ENCODE results near the gene OR6B2. TPM values are rescaled to one million over a fixed set of nuclear protein-coding genes. Genes with fewer than 3 reads are reported as not detected.

The OR6B2 gene
- total and polyA plus RNA-seq, 5 donors from 2014 or later, result not detected

DNA sequence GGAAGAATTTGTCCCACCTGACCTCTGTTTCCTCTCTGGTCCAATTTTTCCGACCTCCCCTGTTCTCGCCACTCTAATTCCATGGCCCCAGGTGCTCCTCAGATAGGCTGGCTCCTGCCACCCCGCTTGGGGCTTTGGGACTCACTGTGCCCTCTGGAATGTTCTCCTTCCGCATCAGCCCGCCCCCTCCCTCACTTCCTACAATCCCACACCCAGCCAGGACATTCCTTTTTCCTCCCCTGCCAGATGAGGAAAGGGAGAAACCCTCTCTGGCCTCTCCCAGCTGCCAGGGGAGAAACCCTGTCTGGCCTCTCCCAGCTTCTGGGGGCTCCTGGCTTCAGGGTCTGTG is 3.1 kb upstream of the OR6B2 start:
- Histone ChIP-seq H3K27me3 (ENCODE audit: control insufficient read depth, insufficient read depth, low read length) (peaks cover 12% of the 10 kb centered on the region), H3K9me3 (ENCODE audit: control insufficient read depth in 2 of 2, low read length in 2 of 2) (no peaks in the 10 kb centered on the region), H3K36me3 (ENCODE audit: control insufficient read depth, insufficient read depth, low read length) (no peaks in the 10 kb centered on the region), H3K4me1 (ENCODE audit: control insufficient read depth, insufficient read depth, low read length, poor library complexity, severe bottlenecking) (no peaks in the 10 kb centered on the region), H3K4me3 (ENCODE audit: low read depth, low read length) (no peak overlapping the region), H3K27ac (ENCODE audit: insufficient read depth, low read length, poor library complexity, severe bottlenecking) (no peak overlapping the region)
- Mint-ChIP-seq H3K9me3 (no peaks in the 10 kb centered on the region), H3K4me1 (no peaks in the 10 kb centered on the region), H3K27me3 (peaks cover 22% of the 10 kb centered on the region), H3K4me3 (no peak overlapping the region), H3K36me3 (no peaks in the 10 kb centered on the region), H3K27ac (no peak overlapping the region)
- no peak for ATAC-seq (ENCODE audit: low read depth in 2 of 2)
- DNase-seq, result no peak

DNA sequence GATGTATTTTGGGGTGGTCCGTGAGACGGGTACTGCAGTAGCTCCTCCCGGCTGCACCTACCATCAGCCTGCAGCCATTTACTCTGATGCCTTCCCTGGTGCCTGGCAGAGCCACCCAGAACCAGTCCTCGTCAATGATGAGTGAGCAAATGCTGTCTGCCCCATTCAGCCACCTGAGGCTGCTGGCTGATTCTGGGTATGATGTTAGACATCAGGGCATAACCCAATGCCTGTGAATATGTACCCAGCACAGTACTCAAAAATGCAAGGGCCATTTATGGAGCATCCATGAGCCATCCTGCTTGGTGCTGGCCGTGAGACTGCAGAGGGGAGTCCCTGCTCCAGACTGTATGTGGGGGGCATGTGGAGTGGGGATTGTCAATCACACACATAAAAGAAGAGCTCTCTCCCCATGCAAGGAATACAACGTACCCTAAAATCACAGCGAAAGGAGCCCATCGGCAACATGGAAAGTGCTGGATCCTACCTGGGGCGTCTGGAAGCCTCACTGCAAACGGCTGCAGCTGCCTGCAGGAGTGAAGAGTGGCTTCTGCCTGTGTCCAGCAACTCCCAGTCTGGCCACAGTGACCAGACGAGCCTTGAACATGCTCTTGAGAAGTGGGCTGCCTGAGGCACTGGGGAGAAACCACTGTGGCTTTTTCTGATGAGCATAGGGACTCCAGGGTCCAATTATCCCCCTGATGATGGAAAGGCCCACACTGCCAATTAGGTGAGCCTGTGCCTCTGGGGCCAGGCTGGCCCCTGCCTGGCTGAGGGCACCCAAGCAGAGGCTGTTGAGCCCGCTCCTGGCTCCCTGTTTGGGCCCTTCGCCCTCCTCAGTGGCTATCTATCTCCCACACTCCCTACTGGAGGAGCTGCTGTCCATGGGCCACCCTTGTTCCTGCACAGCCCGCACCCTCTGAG is 2.4 kb upstream of the OR6B2 start:
- Histone ChIP-seq H3K9me3 (ENCODE audit: control insufficient read depth in 2 of 2, low read length in 2 of 2) (no peaks in the 10 kb centered on the region), H3K4me3 (ENCODE audit: low read depth, low read length) (no peak overlapping the region), H3K27me3 (ENCODE audit: control insufficient read depth, insufficient read depth, low read length) (peaks cover 9% of the 10 kb centered on the region), H3K4me1 (ENCODE audit: control insufficient read depth, insufficient read depth, low read length, poor library complexity, severe bottlenecking) (no peaks in the 10 kb centered on the region), H3K36me3 (ENCODE audit: control insufficient read depth, insufficient read depth, low read length) (no peaks in the 10 kb centered on the region), H3K27ac (ENCODE audit: insufficient read depth, low read length, poor library complexity, severe bottlenecking) (no peak overlapping the region)
- H3K9me3 Mint-ChIP-seq, result no peaks in the 10 kb centered on the region
- no peaks in the 10 kb centered on the region for H3K36me3 Mint-ChIP-seq
- H3K4me3 Mint-ChIP-seq, result no peak overlapping the region
- peaks cover 24% of the 10 kb centered on the region for H3K27me3 Mint-ChIP-seq
- H3K4me1 Mint-ChIP-seq, result no peaks in the 10 kb centered on the region
- ATAC-seq (ENCODE audit: low read depth in 2 of 2) (no peak), DNase-seq (no peak)
- H3K27ac Mint-ChIP-seq, result no peak overlapping the region

DNA sequence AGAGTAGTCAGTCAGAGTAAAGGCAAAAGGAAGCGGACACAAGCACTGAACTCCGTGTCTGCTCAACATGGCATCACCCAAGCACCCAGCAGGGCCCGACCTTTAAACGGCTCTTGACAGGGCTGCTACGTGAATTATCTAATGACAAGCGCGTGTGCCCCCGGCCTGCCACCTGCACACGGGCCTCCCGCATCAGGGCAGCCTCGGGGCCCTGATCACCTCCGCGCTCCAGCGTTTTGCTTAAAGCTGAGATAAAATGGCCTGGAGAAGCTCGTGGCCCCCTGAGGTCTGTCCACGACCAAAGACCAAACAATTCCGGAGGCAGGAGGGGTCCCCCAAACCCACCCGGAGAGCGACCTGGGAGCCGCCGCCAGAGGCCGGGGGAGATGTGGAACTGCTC is 5.5 kb downstream of the OR6B2 start:
- peak; percentile 15 to 24 for ATAC-seq (ENCODE audit: low read depth in 2 of 2)
- Histone ChIP-seq H3K27ac (ENCODE audit: insufficient read depth, low read length, poor library complexity, severe bottlenecking) (peak overlapping the region; percentile 94), H3K27me3 (ENCODE audit: control insufficient read depth, insufficient read depth, low read length) (no peaks in the 10 kb centered on the region), H3K9me3 (ENCODE audit: control insufficient read depth in 2 of 2, low read length in 2 of 2) (no peaks in the 10 kb centered on the region), H3K36me3 (ENCODE audit: control insufficient read depth, insufficient read depth, low read length) (peaks cover 15% of the 10 kb centered on the region), H3K4me3 (ENCODE audit: low read depth, low read length) (peak overlapping the region; percentile 96), H3K4me1 (ENCODE audit: control insufficient read depth, insufficient read depth, low read length, poor library complexity, severe bottlenecking) (peaks cover 15% of the 10 kb centered on the region)
- H3K36me3 Mint-ChIP-seq, result peaks cover 13% of the 10 kb centered on the region
- peaks cover 17% of the 10 kb centered on the region for H3K27me3 Mint-ChIP-seq
- DNase-seq, result peak in 2 of 3 donors; percentile 14 to 37
- no peaks in the 10 kb centered on the region for H3K9me3 Mint-ChIP-seq
- peaks cover 16 to 34% (median 24%) of the 10 kb centered on the region in 4 donors for H3K4me1 Mint-ChIP-seq
- peak overlapping the region; percentile 95 to 99 (median 97) for H3K4me3 Mint-ChIP-seq
- peak overlapping the region; percentile 93 to 97 (median 95) for H3K27ac Mint-ChIP-seq

DNA sequence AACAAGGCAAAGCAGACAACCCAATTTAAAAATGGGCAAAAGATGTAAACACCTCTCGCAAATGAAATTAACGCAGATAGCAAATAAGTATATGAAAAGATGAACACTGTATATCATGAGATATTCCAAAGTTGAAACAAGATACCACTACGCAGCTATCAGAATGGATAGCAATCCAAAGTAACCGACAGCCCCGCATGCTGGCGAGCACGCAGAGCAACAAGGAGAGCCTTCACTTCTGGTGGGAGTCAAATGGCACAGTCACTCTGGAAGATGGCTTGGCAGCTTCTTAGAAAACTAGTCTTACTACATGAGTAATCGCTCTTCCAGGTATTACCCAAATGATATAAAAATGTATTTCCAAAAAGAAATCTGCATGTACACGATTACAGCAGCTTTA is 6.4 kb downstream of the OR6B2 start:
- H3K27ac ChIP-seq (ENCODE audit: insufficient read depth, low read length, poor library complexity, severe bottlenecking), result peak overlapping the region; percentile 94
- H3K27ac Mint-ChIP-seq, result peak overlapping the region in 1 of 3 donors; percentile 95

DNA sequence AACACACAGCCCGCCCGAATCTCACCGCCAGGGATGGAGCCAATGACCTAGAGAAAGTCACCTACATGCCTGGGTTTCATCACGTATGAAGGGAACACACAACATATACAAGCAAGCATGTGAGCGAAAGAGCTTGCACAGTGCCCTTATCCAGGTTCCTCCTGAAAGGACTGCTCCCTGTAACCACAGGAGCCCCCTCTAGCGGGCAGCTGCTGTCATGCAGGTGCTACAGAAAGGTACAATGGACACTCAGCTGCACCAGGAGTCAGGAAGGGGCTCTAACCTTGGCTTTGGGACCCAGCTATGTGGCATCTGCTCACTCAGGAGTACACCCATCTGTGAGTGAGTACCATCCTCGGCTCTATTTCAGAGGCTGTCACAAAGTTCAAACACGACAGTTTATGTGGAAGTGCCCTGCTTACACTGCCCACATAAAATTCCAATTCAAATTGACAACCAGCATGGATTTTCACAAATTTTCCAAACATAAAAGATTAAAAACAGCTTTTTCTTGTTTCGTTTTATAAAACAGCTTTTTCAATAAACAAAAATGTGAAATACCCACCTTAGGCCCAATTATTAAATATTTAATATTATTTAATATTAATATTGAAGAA is 8.6 kb downstream of the OR6B2 start:
- peaks cover 18 to 34% (median 27%) of the 10 kb centered on the region in 4 donors for H3K4me1 Mint-ChIP-seq
- H3K27me3 Mint-ChIP-seq, result peaks cover 4% of the 10 kb centered on the region
- H3K27ac ChIP-seq (ENCODE audit: insufficient read depth, low read length, poor library complexity, severe bottlenecking), result no peak overlapping the region
- no peaks in the 10 kb centered on the region for H3K27me3 ChIP-seq (ENCODE audit: control insufficient read depth, insufficient read depth, low read length)
- peaks cover 41% of the 10 kb centered on the region for H3K36me3 ChIP-seq (ENCODE audit: control insufficient read depth, insufficient read depth, low read length)
- peaks cover 15% of the 10 kb centered on the region for H3K4me1 ChIP-seq (ENCODE audit: control insufficient read depth, insufficient read depth, low read length, poor library complexity, severe bottlenecking)
- no peaks in the 10 kb centered on the region for H3K9me3 ChIP-seq (ENCODE audit: control insufficient read depth in 2 of 2, low read length in 2 of 2)
- no peaks in the 10 kb centered on the region for H3K9me3 Mint-ChIP-seq
- H3K4me3 Mint-ChIP-seq, result peak overlapping the region in 1 of 4 donors; percentile 52
- no peak overlapping the region for H3K27ac Mint-ChIP-seq
- ATAC-seq (ENCODE audit: low read depth in 2 of 2) (no peak), DNase-seq (peak; percentile 37 to 68 (median 38))
- no peak overlapping the region for H3K4me3 ChIP-seq (ENCODE audit: low read depth, low read length)
- H3K36me3 Mint-ChIP-seq, result peaks cover 38% of the 10 kb centered on the region

More for the DNA sequence above, 6.4 kb downstream of the OR6B2 start:
- Histone ChIP-seq H3K4me3 (ENCODE audit: low read depth, low read length) (peak overlapping the region; percentile 96), H3K36me3 (ENCODE audit: control insufficient read depth, insufficient read depth, low read length) (peaks cover 22% of the 10 kb centered on the region), H3K9me3 (ENCODE audit: control insufficient read depth in 2 of 2, low read length in 2 of 2) (no peaks in the 10 kb centered on the region), H3K4me1 (ENCODE audit: control insufficient read depth, insufficient read depth, low read length, poor library complexity, severe bottlenecking) (peaks cover 15% of the 10 kb centered on the region), H3K27me3 (ENCODE audit: control insufficient read depth, insufficient read depth, low read length) (no peaks in the 10 kb centered on the region)
- peaks cover 18% of the 10 kb centered on the region for H3K36me3 Mint-ChIP-seq
- peaks cover 12% of the 10 kb centered on the region for H3K27me3 Mint-ChIP-seq
- peak overlapping the region; percentile 95 to 99 (median 97) for H3K4me3 Mint-ChIP-seq
- no peak for DNase-seq
- no peak for ATAC-seq (ENCODE audit: low read depth in 2 of 2)
- H3K9me3 Mint-ChIP-seq, result no peaks in the 10 kb centered on the region
- peaks cover 16 to 34% (median 24%) of the 10 kb centered on the region in 4 donors for H3K4me1 Mint-ChIP-seq

DNA sequence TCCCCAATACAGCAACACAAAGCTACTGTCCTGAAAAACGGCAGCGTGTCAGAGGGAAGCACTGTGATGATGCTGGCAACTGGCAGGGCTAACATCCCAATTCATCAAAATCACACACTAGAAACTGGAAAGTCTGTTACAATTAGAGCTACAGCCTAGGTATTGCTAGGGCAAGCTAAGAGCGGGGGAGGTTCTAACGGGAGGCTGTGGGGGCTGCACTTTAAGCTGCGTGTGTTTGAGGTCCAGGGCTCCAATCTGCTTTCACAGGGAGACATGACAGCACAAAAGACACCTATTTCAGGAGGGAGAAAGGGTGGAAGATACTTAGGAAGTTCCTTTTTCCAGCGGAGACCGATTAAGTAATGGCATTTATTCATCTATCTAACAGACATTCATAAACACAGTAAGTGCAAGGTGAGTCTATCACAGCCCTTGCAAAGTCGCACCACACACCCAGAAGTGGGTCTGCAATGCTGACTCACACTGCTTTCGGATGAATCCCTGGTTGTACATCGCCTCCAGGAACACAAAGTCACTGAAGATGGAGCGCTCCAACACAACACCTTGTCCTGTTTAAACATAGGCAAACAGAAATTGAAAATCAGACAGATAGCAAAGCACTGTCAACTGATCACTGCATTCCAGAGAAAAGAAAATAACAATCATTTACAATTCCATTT is 12.0 kb downstream of the OR6B2 start:
- Histone ChIP-seq H3K4me3 (ENCODE audit: low read depth, low read length) (no peak overlapping the region), H3K36me3 (ENCODE audit: control insufficient read depth, insufficient read depth, low read length) (peaks cover 71% of the 10 kb centered on the region), H3K27me3 (ENCODE audit: control insufficient read depth, insufficient read depth, low read length) (no peaks in the 10 kb centered on the region), H3K27ac (ENCODE audit: insufficient read depth, low read length, poor library complexity, severe bottlenecking) (no peak overlapping the region), H3K4me1 (ENCODE audit: control insufficient read depth, insufficient read depth, low read length, poor library complexity, severe bottlenecking) (peaks cover 4% of the 10 kb centered on the region), H3K9me3 (ENCODE audit: control insufficient read depth in 2 of 2, low read length in 2 of 2) (no peaks in the 10 kb centered on the region)
- H3K27ac Mint-ChIP-seq, result no peak overlapping the region
- peaks cover 4 to 23% (median 15%) of the 10 kb centered on the region in 4 donors for H3K4me1 Mint-ChIP-seq
- no peak for DNase-seq
- no peaks in the 10 kb centered on the region for H3K9me3 Mint-ChIP-seq
- no peak for ATAC-seq (ENCODE audit: low read depth in 2 of 2)
- H3K4me3 Mint-ChIP-seq, result peak overlapping the region in 1 of 4 donors; percentile 24
- no peaks in the 10 kb centered on the region for H3K27me3 Mint-ChIP-seq
- peaks cover 57% of the 10 kb centered on the region for H3K36me3 Mint-ChIP-seq

DNA sequence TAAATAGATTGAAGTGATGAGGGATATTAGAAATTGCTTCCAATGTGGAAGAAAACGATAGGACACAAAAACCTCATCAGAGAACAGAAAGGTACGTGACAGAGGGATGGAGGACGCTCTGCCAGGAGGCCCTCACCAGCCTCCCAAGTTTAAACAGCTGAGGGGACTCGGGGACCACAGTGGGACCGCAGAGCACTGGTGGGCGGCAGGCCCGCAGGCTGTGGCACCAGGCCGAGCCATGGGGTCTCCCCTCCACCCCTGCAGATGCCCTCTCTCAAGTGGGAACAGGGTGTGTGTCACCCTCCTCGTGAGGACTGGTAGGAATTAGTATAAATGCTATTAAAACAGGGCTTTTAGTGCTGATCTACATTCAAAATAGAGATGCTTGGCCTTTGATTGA is 15.9 kb downstream of the OR6B2 start:
- no peaks in the 10 kb centered on the region for H3K27me3 ChIP-seq (ENCODE audit: control insufficient read depth, insufficient read depth, low read length)
- H3K36me3 ChIP-seq (ENCODE audit: control insufficient read depth, insufficient read depth, low read length), result peaks cover 86% of the 10 kb centered on the region
- DNase-seq, result no peak

More for the DNA sequence above, 15.9 kb downstream of the OR6B2 start:
- Mint-ChIP-seq H3K4me1 (peaks cover 5 to 11% (median 7%) of the 10 kb centered on the region in 4 donors), H3K4me3 (no peak overlapping the region), H3K36me3 (peaks cover 70% of the 10 kb centered on the region), H3K27ac (no peak overlapping the region), H3K9me3 (no peaks in the 10 kb centered on the region), H3K27me3 (no peaks in the 10 kb centered on the region)
- H3K9me3 ChIP-seq (ENCODE audit: control insufficient read depth in 2 of 2, low read length in 2 of 2), result no peaks in the 10 kb centered on the region
- H3K4me1 ChIP-seq (ENCODE audit: control insufficient read depth, insufficient read depth, low read length, poor library complexity, severe bottlenecking), result no peaks in the 10 kb centered on the region
- ATAC-seq (ENCODE audit: low read depth in 2 of 2), result no peak
- H3K4me3 ChIP-seq (ENCODE audit: low read depth, low read length), result no peak overlapping the region
- no peak overlapping the region for H3K27ac ChIP-seq (ENCODE audit: insufficient read depth, low read length, poor library complexity, severe bottlenecking)
